ENCODE measurements around the gene PPRC1. TPM values are rescaled to one million over a fixed set of nuclear protein-coding genes. Genes with fewer than 3 reads are reported as not detected.

Gene PPRC1
- total and polyA plus RNA-seq, 2 experiments from 2014 or later, result 43.2 to 67.5 TPM

GRCh38 chr10:102109166-102110116, 23.4 kb upstream of the PPRC1 start:
- DNase-seq (ENCODE audit: low spot score), result no peak
- Histone ChIP-seq H3K9me2 (ENCODE audit: insufficient read depth) (no peaks in the 10 kb centered on the region), H2AFZ (no peak overlapping the region), H3K27me3 (ENCODE audit: insufficient read depth) (no peaks in the 10 kb centered on the region), H3K4me2 (no peak overlapping the region), H3K4me1 (ENCODE audit: insufficient read depth) (peaks cover 15% of the 10 kb centered on the region), H4K20me1 (replicated peaks; ENCODE audit: insufficient read depth) (peaks cover 39% of the 10 kb centered on the region), H3K79me2 (replicated peaks; ENCODE audit: insufficient read depth) (peaks cover 37% of the 10 kb centered on the region), H3F3A (replicated peaks; ENCODE audit: low read depth) (0 out of 2 replicates have a peak, but pooled peaks cover 13% of the 10 kb centered on the region), H3K4me3 (no peak overlapping the region), H3K27ac (ENCODE audit: low read depth) (no peak overlapping the region), H3K36me3 (ENCODE audit: insufficient read depth) (peaks cover 30% of the 10 kb centered on the region)
- H3K27ac Mint-ChIP-seq, result no peak overlapping the region
- ATAC-seq, result no peak
- H3K9me3 Mint-ChIP-seq, result no peaks in the 10 kb centered on the region; the same call in 2 of the 3 replicates
- no peak overlapping the region for H3K4me3 Mint-ChIP-seq
- peaks cover 56% of the 10 kb centered on the region for H3K36me3 Mint-ChIP-seq (ENCODE audit: low read depth)
- H3K27me3 Mint-ChIP-seq (ENCODE audit: insufficient read depth, low read depth, poor library complexity), result peaks cover 9% of the 10 kb centered on the region
- H3K4me1 Mint-ChIP-seq, result peaks cover 26% of the 10 kb centered on the region
- TF ChIP-seq STAT1 (IDR thresholded peaks at IDR 0.05; ENCODE audit: unreplicated experiment) (no peak), NANOG (IDR thresholded peaks at IDR 0.05; ENCODE audit: borderline replicate concordance) (no peak), JUNB (IDR thresholded peaks at IDR 0.05; ENCODE audit: unreplicated experiment) (no peak), ZNF331 (CRISPR knock-in tag; IDR thresholded peaks at IDR 0.05; ENCODE audit: low read depth) (no peak), EZH2 (IDR thresholded peaks at IDR 0.05; ENCODE audit: low read depth, unreplicated experiment) (no peak)

- DNase-seq (ENCODE audit: low spot score) (no peak), ATAC-seq (no peak)
- H3K27ac Mint-ChIP-seq, result no peak overlapping the region
- Histone ChIP-seq H3K27ac (ENCODE audit: low read depth) (no peak overlapping the region), H3K9me2 (ENCODE audit: insufficient read depth) (no peaks in the 10 kb centered on the region), H2AFZ (no peak overlapping the region), H3K36me3 (ENCODE audit: insufficient read depth) (peaks cover 30% of the 10 kb centered on the region), H3K4me3 (no peak overlapping the region), H3K27me3 (ENCODE audit: insufficient read depth) (no peaks in the 10 kb centered on the region), H3K4me2 (no peak overlapping the region), H3F3A (replicated peaks; ENCODE audit: low read depth) (peaks cover 20% of the 10 kb centered on the region; the same call in 1 of the 2 replicates), H3K79me2 (replicated peaks; ENCODE audit: insufficient read depth) (peaks cover 50% of the 10 kb centered on the region), H3K4me1 (ENCODE audit: insufficient read depth) (peaks cover 28% of the 10 kb centered on the region), H4K20me1 (replicated peaks; ENCODE audit: insufficient read depth) (peaks cover 39% of the 10 kb centered on the region)
- H3K27me3 Mint-ChIP-seq (ENCODE audit: insufficient read depth, low read depth, poor library complexity), result peaks cover 11% of the 10 kb centered on the region
- peaks cover 53% of the 10 kb centered on the region for H3K36me3 Mint-ChIP-seq (ENCODE audit: low read depth)
- H3K9me3 Mint-ChIP-seq, result no peaks in the 10 kb centered on the region; the same call in 1 of the 3 replicates
- no peak overlapping the region for H3K4me3 Mint-ChIP-seq
- peaks cover 39% of the 10 kb centered on the region for H3K4me1 Mint-ChIP-seq
- TF ChIP-seq ZNF462 (CRISPR knock-in tag; IDR thresholded peaks at IDR 0.05), result no peak
- no peak for TF ChIP-seq EZH2phosphoT487 (IDR thresholded peaks at IDR 0.05; ENCODE audit: unreplicated experiment)
- no peak for TF ChIP-seq CREB1 (CRISPR knock-in tag; IDR thresholded peaks at IDR 0.05; ENCODE audit: low read depth)
- no peak for TF ChIP-seq REST (IDR thresholded peaks at IDR 0.05; ENCODE audit: unreplicated experiment)
- TF ChIP-seq EZH2 (IDR thresholded peaks at IDR 0.05; ENCODE audit: low read depth, unreplicated experiment), result no peak
- TF ChIP-seq POLR2AphosphoS5 (IDR thresholded peaks at IDR 0.05; ENCODE audit: low read depth), result no peak
- no peak for TF ChIP-seq JUNB (IDR thresholded peaks at IDR 0.05; ENCODE audit: unreplicated experiment)
Measured at GRCh38 chr10:102111276-102111675, 21.6 kb upstream of the PPRC1 start.
